Forelimb muscle (tissue), 1 donor: ENCODE measurements around the gene HDAC4. TPM values are rescaled to one million over a fixed set of nuclear protein-coding genes. Genes with fewer than 3 reads are reported as not detected.

Experiments used
- DNase-seq: peaks from one replicate; pipeline ENCODE4 v3.0.0-alpha.2; 2013; ENCODE audit warnings: low read depth
- polyA plus RNA-seq: library from polyadenylated mRNA; unstranded; fragments of 120-200 nt; gene quantifications from one replicate; pipeline ENCODE4 v1.2.1, GENCODE V29; 2013; ENCODE audit not compliant: insufficient read length

The HDAC4 gene
- polyA plus RNA-seq, 1 donor = 12.6 TPM

DNA sequence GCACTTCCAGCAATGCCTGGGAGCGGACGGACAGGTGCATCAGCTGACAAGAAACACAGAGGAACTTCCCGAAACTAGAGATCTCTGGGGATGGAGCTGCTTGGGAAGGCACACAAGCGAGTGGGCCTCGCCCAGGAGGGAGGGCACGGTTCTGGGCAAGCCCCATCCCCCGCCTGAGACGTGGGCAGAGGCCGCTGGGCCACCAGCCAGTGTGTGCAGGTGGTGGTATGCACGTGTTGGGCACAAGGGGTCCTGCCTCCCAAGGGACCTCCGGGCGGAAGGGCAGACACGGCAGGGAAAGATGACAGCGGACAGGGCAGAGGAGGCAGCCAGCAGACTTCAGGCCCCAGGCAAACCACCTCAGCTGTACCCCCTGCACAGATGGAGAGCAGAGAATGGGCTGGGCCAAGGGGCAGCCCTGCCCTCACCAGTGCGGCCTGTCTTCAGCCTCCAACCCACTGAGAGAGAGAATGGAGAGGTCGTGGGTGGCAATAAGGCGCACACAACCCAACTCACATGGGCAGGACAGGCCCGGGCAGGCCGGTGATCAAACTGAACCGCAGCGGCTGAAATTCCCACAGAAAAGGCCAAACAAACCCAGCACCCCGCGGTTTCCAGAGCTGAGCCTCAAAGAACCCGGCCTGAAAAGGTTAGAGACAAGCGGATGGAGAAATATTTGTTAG, 51.2 kb downstream of the HDAC4 start:
- DNase-seq = no peak

GRCh38 chr2:239348563-239349452, 52.0 kb downstream of the HDAC4 start:
- DNase-seq = no peak

DNA sequence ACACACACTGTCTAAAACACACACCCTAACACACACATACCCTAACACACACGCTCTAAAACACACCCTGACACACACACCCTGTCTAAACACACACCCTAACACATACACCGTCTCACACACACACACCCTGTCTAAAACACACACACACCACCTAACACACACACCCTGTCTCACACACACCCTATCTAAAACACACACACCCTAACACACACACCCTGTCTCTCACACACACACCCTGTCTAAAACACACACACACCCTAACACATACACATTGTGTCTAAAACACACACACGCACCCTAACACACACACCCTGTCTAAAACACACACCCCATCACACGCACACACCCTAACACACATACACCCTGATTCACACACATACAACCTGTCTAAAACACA, 54.1 kb downstream of the HDAC4 start:
- no peak for DNase-seq

- no peak for DNase-seq
These were observed 55.6 kb downstream of the HDAC4 start for GRCh38 chr2:239345251-239345650.

- no peak for DNase-seq
These were observed 56.0 kb downstream of the HDAC4 start for GRCh38 chr2:239344857-239345216.

DNA sequence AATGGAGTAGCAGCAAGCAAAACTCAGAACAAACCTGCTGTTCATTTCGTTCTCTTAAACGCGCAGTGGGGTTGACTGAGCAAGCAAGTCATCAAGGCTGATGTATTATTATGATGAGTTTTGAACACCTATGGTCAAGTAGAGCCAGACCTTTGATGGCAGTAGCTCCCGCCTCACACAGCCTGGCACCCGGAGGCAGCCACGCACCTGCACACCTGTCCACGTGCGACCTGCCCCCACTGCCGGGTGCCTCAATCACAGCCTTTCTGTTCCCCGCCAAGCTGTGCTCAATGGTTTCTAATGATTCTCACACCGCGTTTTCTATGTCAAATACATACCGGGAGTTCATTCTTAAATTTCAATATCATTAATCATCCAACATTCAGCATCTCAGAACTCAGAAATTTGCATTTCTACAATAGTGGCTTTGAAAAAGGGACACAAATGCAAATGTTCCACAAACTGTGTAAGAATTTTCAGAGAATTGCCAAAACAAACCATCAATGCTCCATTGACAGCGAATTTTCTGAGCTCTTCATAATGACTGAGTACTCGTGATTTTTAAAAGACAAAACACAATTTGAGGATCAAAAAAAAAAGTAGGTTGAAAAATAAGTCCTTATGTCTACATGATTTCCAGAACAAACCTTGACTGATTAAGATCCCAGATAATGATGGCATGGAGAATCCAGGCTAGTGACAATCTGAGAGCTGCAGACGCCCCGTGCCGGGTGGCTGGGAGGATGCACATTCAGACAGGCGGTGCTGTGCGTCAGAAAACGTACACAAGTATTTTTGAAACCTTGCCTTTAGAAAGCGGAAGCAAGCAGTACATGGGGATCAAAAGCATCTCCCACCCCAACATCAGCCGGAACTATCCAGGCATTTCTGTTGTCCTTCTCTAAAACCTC, 56.6 kb downstream of the HDAC4 start:
- no peak for DNase-seq

DNA sequence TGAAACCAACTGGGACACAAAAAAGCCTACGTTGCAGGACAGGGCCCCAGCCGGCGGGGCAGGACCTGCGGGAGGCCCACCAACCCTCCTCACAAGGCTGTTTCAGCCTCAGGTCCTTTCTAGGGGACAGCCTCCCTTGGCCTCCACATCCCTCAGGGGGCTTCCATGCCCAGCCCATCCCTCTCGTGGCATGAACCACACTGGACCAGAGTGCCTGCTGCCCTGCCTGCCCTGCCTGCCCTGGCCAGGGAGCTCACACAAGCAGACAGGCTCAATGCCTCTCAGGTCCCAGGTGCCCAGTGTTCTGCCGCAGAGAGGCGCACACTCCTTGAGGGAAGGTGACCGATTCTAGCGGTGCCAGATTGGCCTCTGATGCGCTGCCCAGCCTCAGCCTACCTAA, 57.4 kb downstream of the HDAC4 start:
- DNase-seq = no peak

DNA sequence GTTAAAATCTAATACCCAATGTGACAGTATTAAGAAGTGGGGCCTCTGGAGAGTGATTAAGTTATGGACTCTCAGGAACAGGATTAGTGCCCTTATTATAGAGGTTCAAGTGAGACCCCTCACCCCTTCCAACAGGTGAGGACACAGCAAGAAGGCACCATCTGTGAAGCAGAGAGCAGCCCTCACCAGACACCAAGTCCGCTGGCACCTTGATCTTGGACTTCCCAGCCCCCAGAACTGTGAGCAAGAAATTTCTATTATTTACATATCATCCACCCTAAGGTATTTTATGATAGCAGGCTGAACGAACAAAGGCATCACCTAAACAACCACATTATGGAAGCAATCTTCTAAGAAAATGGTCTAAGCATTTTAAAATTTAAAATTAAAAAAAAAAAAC, 59.0 kb downstream of the HDAC4 start:
- DNase-seq = no peak

- no peak for DNase-seq
These were observed 59.6 kb downstream of the HDAC4 start for GRCh38 chr2:239341146-239341732.

- DNase-seq = no peak
These were observed 60.9 kb downstream of the HDAC4 start for GRCh38 chr2:239339726-239340601.

- DNase-seq = no peak
These were observed 61.6 kb downstream of the HDAC4 start for GRCh38 chr2:239339241-239339640.

DNA sequence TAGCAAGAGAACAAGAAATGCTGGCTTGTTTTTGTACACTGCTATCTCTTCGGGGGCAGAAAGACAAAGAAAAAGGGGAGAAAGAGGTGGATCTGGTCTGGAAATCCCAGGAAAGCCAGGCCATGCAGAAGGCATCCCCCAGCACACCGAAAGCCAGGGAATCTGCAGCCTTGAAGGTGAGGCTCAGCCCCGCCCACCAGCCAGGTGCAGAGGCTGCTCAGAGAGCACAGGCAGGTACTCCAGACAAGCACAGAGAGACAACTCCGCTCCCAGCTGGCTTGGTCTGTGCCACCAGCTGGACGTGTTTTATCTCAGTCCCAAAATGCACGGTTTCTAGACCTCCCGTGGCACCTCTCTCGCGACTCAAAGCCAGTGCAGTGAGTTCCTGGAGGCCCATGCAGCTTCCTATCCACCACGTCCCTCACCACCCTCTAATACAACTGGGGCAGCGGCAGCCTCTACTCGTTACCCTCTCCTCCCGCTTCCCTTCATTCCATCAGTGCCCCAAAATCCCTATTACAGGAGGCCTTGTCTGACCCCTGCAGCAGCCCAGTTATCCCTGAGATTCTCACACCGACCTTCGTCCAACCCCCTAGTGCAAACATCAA, 62.8 kb downstream of the HDAC4 start:
- no peak for DNase-seq

DNA sequence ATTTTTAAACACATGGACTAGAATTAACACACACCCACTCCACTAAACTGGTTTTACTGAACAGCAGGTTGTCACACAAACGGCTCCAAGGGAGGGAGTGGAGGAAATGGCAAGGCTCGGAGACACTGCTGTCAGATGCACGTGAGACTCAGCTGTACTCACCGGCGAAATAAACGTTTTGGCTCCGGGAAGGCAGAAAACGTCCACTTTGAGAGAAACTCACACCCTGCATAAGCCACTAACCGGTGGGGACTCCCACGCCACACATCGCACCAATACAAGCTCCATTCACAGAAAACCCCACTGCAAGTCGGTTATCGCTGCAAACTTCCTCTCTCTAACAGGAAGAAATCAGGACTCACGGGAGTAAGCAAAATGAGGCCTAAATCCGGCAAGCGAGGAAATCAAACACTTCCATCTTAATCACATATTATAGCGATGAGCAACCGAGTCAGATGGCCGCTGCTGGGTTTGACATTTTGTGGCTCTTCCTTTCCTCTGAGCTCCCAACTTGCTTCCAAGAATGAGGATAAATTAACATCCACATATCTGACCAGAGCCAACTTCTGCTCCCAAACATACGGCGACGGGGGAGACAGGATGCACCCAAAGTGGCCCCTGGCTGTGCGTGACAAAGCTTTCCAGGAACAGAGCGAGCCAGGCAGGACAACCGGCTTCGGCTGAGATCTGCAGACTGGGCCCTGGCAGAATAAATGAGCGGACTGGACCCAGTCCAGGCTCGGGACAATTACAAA, 63.5 kb downstream of the HDAC4 start:
- no peak for DNase-seq

DNA sequence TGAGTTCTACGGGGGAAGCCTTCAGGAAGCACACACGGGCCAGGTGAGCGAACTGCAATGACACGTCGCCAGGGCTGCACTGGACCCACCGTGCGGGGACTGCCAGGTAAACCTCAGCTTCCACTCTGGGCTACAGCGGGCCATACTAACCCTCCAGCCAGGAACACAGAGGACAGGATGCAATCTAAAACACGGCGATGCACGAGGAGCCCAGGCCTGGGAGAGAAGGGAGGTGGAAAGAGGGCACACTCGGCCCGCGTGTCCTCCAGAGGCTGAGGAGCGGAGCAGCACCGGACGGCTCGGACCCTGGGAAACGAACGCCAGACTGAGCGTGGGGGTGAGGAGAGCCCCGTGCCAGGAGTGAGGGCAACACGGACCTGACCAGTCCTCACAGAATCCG, 69.3 kb downstream of the HDAC4 start:
- no peak for DNase-seq

DNA sequence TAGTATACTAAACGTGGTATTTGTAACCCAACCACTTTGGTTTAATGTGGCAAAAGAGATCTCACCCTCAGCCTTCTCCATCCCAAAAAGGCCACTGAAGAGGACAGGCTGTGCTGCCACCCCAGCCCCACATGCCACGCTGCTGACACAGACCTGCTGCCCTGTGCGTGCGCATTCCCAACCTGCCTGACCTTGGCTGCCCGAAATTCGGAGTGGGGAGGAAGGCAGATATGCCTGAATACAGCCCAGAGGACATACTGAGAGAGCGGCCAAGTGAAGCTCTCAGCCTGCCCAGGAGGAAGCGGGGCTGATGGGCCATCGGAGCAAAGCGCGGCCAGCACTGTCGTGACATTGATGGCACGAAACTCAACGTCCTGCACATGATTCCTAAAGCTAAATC, 70.0 kb downstream of the HDAC4 start:
- no peak for DNase-seq

- no peak for DNase-seq
These were observed 70.7 kb downstream of the HDAC4 start for GRCh38 chr2:239329972-239330572.

- no peak for DNase-seq
These were observed 71.4 kb downstream of the HDAC4 start for GRCh38 chr2:239329284-239329971.

GRCh38 chr2:239328351-239329191, 72.2 kb downstream of the HDAC4 start:
- DNase-seq = no peak
